GM21367 (cell line): Measurements from ENCODE around the gene ATP2B2.

Source experiments
- ATAC-seq: cut with Tn5 transposase; IDR thresholded peaks from one replicate; pipeline ENCODE4 v1.9.1; 2021; ENCODE audit not compliant: unreplicated experiment

ATP2B2 gene

DNA sequence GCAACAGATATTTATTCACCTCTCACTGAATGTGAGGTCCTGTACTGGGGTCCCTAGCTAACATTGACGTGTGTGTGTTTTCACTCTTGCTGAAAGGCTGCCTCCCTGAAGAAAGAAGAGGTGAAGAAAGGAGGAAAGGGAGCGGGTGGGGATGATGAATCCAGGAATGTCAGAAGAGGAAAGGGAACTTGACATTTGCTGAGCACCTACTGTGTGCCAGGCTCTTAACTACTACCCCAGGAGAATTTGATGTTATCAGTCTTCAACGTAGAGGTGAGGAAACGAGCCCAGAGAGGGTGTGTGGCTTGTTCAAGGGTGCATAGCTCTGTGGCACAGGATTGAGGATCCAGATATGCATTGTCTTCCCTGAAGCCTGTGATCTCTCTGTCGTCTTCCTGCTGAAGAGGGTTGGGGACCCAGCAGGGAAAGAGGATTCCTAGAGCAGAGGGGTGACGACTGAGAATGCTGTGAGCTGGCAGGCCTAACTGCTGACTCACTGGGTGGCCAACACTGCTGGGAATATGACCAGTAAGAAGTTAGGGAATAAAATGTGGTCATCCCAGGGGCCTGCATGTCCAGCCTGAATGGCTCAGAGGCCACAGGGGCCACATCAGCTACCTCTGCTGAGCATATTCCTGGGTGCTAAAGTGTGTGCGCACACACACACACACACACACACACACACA lies 6.6 kb upstream of the ATP2B2 start:
- no peak for ATAC-seq

DNA sequence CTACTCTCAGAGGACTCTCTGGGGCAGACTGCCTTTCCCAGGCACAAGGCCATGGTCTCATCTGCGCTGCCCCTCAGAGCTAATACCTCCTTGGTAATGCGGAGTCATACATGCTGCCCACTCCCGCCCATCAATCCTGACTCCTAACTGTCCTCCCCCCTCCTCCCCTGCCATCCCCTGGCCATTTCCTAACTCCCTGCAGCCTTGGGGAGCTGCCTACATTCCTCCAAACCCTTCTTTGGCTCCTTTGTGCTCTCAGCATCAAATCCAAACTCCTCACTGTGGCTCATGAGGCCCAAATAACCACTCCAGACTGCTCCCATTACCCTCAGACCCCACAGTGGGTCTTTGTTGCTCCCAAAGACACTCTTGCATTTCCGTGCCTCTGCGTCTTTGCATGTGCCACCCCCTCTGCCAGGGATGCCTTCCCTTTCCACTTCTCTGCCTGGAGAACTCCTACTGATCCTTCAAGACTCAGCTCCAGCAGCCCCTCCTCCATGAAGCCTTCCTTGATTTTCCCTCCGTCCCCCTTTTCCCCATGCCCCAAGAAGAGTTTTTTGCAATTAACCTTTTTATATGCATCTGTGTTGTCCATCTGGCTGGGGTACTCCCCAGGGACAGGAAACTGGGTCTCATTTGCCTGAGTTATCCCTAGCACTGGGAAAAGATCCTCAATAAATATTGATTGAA lies 5.5 kb upstream of the ATP2B2 start:
- ATAC-seq = no peak

DNA sequence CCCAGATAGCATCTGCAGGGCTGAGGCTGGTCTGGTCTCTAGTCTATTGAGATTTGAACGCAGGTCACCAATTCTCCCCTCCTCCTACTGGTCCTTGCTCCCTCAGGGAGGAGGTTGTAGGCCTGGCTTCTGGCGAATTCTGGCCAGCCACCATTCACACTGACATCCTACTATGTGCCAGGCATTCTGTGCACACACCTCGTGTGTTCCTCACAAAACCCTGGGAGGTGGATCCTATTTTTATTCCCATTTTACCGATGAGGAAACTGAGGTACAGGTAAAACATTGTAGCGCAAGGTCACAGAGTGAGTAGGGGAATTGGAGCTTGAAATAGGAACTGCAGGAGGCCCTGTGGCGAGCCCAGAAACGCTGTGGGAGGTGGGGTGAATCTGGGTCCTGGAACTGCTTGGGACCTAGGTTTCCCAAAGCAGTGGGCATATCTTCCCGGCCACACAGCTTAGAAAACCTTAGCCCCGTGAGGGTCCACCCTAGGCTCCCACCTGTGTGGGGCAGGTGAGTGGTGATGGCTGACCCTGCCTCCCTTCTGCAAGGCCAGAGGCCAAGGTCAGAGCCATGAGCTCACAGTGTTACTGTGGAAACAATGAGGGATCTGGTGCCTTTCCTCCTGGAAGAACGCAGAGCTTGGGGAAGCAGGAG lies 4.8 kb upstream of the ATP2B2 start:
- ATAC-seq = no peak

DNA sequence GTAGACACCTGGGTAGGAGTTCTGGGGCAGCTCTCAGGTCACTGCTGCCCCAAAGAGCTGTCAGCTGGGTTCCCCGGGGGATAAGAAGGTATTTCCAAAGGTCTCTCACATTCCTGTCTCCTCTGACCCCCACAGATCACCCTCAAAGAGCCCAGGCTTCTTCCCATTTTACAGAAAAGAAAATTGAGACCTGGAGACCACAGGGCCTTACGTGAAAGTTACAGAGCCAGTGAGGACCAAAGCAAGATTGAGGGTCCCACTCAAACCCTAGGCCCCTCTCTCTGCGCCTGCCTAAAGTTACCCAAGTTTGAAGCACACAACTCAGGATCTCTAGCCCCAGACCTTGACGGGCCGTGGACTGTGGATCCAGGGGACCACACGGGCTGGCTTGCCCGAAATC lies 3.9 kb upstream of the ATP2B2 start:
- no peak for ATAC-seq

DNA sequence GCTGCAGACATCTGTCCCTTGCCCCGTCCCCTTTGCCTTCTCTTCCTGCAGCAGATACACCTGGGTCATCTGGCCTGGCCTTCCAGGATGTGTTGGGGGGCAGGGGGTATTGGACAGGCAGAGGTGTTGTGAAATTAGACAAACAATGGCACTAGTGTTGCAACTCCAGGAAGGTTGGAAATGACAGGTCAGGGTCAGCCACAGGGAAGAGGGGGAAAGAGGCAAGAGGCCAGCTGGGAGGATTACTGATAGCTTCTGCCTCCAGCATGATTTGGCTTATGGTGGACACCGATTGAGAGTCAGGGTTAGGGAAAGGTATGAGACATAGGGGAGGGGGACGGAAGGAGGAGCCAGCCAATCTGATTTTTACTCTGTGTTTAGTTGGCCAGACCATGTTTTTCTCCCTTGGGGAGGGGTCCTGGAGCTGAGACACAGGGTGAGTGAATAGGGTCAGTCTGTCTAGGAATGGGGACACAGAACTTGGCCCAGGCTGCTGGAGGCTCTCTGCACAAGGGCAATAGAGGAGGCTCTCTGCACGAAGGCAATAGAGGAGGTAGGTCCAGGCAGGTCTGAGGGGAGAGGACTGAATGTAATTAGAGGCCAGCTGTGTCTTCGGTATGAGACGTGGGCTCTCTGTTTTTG lies 3.4 kb upstream of the ATP2B2 start:
- ATAC-seq = no peak

DNA sequence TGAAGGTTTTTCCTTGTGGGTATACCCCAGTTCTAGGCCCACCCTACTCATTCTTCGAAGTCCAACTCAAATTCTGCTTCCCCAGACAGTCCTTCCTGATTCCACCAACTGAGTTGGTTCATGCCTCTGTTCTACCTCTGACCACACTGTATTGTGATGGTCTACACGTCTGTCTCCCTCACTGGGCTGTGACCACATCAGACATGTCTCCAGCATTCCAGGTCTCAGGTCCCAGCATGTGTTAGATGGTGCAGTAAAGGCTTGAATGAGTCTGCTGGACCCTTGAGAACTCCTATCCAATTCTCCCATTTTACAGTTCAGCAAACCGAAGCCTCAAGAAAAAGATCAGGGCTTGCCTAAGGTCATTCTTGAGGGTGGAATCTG lies 2.8 kb upstream of the ATP2B2 start:
- ATAC-seq = no peak

DNA sequence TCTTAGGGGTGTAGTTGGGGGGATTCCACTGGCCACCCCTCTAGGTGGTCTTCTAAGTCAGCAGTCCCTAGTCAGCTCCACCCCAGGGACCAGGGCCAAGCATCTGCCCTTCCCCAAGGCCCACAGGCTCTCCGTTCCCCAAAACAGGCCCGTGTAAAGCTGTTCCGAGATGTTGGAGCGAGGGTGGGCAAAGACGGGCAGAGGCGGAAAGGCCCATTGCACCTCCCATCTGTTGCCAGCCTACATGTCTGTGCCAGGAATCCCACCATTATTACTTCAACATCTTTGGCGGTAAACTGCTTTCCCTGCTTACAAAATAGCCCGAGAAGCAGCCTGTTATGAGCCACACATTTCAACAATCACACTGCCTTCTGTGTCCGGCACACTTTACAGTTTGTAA lies 1.9 kb upstream of the ATP2B2 start:
- ATAC-seq = no peak

GRCh38 chr3:10506696-10507095 lies 1.3 kb upstream of the ATP2B2 start:
- no peak for ATAC-seq

GRCh38 chr3:10505791-10506585 lies 602 bp upstream of the ATP2B2 start:
- ATAC-seq = no peak

DNA sequence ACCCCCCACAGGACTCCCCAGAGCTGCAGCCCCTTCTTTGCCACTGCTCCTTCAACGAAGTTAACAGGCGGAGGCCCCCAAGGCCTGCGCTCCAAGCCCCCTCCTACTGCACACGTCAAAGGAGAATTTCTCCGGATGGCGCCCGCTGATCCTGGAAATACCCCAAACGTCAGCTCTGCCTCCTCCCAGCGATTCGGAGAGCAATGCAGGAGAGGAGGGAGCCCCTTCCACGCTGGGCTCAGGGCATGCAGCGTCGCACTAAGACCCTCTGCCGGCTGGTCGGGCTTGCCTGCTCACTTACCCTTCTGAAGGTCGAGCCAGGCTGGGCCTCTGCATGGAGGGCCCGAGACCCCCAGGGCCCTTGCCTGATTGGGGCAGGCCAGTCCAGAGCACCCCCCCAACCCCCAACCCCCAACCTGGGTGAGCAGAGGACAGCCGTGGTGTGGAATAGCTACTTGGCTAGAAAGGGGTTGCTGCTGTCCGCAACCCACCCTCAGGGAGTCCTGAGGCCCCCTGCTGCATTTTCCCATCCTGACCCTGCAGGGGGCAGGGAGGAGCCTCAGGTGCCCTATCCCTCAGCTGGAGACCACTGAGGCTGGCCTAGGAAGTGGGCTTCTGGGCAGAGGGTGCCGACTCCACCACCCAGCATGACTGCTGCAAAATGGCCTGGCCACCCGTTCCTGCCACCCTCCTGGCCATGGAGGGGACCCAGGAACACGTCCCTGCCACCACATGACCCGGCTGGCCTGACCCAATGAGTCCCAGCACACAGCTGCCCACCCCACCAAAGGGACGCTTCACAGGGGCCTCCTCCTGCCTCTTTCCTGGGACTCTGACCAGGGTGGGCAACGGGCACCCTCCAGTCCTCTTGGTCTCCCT lies 976 bp downstream of the ATP2B2 start:
- ATAC-seq = no peak

GRCh38 chr3:10503217-10503796 lies 2.1 kb downstream of the ATP2B2 start:
- ATAC-seq = no peak

DNA sequence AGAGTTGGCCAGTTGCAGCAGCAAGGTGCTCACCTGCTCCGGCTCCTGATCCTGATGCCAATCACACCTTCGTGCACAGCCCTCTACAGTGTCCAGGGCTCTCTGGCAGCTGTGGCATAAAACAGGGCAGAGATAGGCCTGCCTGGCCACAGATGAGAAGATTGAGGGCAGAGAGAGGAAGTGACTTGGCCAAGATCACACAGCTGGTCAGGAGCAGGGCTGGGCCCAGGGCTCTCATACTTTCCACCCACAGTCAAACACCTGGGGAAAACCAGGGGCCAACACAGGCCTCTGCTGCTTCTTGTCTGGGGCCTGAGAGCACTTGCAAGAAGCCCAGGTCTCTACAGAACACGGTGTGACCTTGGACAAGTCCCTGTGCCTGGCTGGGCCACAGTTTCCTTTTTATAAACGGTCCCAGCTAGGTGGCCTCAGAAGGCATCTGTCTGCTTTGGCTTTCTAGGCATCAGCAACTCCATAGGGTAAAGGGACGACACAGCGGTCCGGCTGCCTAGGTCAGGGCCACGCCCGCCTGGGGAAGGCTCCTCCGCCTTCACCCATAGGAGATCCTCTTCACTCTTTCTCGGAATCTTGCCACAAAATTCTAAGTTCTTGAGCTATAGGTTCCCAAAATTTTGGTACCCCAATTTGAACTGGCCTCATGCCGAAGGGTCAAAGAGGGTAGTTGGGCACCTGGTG lies 3.1 kb downstream of the ATP2B2 start:
- ATAC-seq = no peak

DNA sequence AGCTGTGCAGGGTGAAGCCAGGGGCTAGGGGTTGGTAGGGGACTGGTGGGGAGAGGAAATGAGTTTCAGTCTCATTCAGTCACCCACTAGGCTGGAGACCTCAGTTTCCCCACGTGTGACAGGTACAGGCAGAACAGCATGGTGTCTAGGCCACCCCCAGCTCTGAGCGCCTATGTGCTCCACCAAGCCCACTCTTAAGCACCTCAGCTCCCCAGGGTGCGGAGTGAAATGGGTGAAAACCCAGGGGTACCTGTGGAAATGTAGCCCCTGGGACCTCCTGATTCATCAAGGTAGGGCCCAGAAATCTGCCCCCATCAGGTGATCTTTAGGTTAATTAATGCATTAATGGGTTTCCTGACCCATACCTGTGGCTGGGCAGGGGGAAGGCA lies 3.7 kb downstream of the ATP2B2 start:
- ATAC-seq = no peak

DNA sequence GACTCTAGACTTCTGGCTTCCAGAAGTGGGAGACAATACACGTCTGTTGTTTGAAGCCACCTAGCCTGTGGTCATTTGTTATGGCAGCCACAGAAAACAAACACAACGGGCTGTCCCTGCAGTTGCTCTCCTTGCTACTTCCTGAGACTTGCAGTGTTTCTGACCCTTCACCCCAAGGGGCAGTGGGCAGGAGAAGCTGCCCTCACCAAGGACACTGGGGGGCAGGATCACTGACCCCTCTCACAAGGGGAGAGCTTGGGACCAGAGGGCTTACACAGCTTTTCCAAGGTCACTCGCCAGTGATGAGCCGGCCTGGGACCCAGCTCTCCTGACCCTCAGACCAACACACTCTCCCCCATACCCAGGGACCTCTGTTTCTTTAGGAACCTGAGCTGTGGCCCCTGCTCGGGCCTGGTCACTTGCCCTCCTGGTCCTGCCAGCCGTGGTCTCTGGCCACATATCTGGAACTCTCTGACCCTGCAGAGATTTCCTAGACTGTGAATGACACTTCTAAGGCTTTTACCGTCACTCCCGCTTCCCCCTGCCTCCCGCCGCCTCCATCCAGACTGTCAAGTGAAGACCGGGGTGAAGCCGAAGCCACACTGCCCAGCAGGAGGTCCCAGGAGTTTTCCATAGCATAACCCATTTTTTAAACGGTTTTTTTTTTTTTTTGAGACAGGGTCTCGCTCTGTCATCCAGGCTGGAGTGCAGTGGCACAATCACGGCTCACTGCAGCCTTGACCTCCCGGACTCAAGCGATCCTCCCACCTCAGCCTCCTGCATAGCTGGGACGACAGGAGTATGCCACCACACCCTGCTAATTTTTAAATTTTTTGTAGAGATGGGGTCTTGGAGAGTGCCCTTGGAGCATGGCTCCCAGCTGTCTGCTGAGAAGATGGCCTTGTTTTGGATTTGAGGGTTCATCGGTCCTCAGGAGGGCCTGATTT lies 4.4 kb downstream of the ATP2B2 start:
- no peak for ATAC-seq

DNA sequence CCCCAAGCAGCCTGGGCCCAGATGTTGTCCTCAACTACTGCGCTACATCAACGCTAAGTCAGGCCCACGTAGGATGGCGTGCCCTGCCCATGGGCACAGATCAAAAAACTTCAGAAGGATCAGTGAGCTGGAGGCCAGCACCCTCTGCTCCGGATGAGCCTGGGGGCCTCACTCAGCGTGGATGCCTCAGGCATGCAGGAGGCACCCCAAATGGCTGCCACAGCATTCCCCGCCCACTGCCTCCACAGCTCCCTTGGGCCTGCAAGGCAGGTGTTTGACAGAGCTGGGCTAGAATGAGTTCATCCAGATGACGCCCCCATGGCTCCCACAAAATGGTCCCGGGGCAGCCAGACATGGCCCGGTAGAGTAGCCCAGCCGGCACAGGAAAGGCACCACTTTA lies 7.1 kb downstream of the ATP2B2 start:
- ATAC-seq = no peak

DNA sequence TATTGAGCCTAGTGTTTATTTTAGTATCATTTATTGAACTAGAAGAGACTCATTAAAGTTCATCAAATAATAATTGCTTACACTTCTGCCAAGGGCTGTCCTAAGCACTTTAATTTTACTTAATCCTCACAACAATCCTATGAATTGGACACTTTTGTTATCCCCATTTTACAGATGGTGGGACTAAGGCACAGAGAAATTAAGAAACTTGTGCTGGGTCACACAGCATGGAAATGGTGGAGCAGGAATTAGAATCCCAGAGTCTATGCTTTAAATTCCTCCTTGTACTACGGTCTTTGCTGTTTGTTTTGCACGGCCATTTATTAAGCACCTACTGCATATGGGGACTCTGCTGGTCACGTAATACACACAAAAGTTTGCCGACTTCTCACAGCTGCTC lies 7.9 kb downstream of the ATP2B2 start:
- no peak for ATAC-seq

DNA sequence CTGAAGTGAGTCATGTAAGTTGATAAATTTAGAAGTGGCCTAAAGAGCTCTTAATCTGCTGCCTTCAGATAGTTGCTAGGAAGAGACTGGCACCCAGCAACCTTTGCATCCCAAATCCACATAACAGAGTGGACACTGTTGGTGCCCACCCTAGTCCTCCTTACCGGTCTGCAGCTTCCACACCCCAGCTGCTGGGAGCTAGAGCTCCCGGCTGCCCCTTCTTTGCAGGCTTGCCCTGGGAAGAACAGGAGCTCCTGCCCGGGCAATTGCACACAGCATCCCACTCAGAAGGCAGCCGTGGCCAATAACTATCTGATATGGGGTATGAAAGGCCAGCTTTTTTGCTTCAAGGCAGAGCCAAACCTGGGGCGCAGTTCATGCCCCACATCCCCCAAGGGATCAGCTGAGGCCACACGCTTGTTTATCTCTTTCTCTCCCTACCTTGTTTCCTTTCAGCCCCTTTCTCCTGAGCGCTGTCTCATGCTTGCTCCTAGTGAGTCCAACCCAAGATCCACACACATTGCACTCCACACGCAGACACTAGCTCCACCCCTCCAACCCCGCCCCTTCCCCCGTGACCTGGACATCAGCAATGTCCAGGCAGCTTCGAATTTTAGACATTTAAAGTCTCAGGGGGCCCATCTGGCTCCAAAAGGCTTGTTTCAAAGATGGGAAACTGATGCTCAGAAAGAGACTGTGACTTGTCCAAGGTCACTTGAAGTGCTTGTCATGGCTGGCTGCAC lies 9.1 kb downstream of the ATP2B2 start:
- no peak for ATAC-seq
